Liver (tissue), 3 donors: Measurements from ENCODE around the gene KIF22.

Source experiments
- CTCF ChIP-seq: fragments of 150-350 bp; IDR thresholded peaks from 2 replicates; pipeline ENCODE4 v1.5.1; 2017; ENCODE audit warnings: improper control_type of control experiment, low read depth, low read length; ENCODE audit not compliant: missing input control
- EGR1 ChIP-seq, 2 donors: IDR thresholded peaks; 2 replicates each; pipeline ENCODE4 v1.6.1; 2016 to 2018; ENCODE audit warnings: antibody characterized with exemption in 2 of 2, low read depth in 2 of 2
- SP1 ChIP-seq: IDR thresholded peaks from 2 replicates; pipeline ENCODE4 v1.6.1; 2018; ENCODE audit warnings: antibody characterized with exemption, mild to moderate bottlenecking
- donor health status: healthy.
- donor health status: healthy.

- TF ChIP-seq CTCF (no peak), SP1 (no peak), EGR1 (IDR thresholded peaks at IDR 0.05; ENCODE audit: low read depth in 2 of 2) (no peak)
These were observed 60.4 kb downstream of the KIF22 start for GRCh38 chr16:29850998-29851397.
